Measurements from ENCODE around the gene RNF5.
"Not testable (repeated sequence)": the region's sequence is repeated elsewhere in the genome, so short reads cannot be mapped to it uniquely, and the experiment has no call there.

Gene RNF5

DNA sequence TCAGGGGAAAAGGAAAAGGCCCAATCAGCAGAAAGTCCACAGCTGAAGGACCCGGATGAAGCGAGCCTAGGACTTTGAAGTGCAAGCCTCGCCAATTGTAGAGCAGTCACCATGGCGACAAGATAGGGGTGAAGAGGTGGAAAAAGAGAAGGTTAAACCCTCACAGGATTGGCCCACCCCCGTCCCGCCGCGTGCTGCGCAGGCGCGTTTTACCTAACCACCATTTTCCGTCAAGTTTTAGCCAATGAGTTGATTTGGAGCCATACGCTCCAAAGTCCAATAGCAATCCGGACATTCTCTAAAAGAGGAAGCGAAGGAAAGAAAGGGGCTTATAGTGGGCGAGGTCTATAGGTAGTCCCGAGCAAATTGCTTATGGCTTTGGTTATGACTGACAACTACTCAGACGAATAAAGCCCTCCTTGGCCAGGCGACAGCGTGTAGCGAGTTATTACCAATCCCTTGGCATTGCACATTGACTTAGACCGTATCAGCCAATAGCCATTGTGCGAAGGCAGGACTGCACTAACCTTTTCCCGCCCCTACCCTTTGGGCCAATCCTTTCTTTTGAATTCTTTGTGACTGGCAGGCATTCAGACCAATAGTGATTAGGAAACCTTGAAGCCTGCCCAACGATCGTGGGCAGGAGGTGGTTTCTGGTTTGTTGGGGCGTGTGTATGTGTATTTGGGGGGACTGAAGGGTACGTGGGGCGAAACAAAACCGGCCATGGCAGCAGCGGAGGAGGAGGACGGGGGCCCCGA, at the start of gene RNF5:
TSS of gene RNF5 (plus strand) at position 618 of the 759 bp plus-strand sequence. CDS start at position 725, 107 bp downstream.
- no peaks in the 10 kb centered on the region for H3K9me3 Mint-ChIP-seq
- peak; percentile 93 to 96 for DNase-seq
- ATAC-seq = peak; percentile 89
- H3K4me3 Mint-ChIP-seq = peak within 1 kb of the TSS; percentile 86 to 94
- peak within 1 kb of the TSS; percentile 96 to 98 for H3K27ac Mint-ChIP-seq
- no peaks in the 10 kb centered on the region for H3K27me3 Mint-ChIP-seq
- H3K4me1 Mint-ChIP-seq = peaks cover 76% of the 10 kb centered on the region

GRCh38 chr6:32128751-32129296, 49.4 kb upstream of the RNF5 start:
- H3K4me3 Mint-ChIP-seq = peak overlapping the region; percentile 99 to 100
- DNase-seq (no peak), ATAC-seq (no peak)
- H3K4me1 Mint-ChIP-seq = peaks cover 53% of the 10 kb centered on the region
- no peaks in the 10 kb centered on the region for H3K27me3 Mint-ChIP-seq
- H3K9me3 Mint-ChIP-seq = no peaks in the 10 kb centered on the region
- peak overlapping the region; percentile 27 to 99 for H3K27ac Mint-ChIP-seq

- no peak for ATAC-seq
- no peaks in the 10 kb centered on the region for H3K27me3 Mint-ChIP-seq
- H3K9me3 Mint-ChIP-seq = no peaks in the 10 kb centered on the region
- no peak for DNase-seq
- H3K4me3 Mint-ChIP-seq = peak overlapping the region; percentile 99 to 100
- peak overlapping the region; percentile 89 to 90 for H3K27ac Mint-ChIP-seq
- peaks cover 47% of the 10 kb centered on the region for H3K4me1 Mint-ChIP-seq
Observed at GRCh38 chr6:32129297-32130088, 48.7 kb upstream of the RNF5 start.

- H3K4me3 Mint-ChIP-seq = peak overlapping the region in 1 of 2 donors; percentile 60
- H3K9me3 Mint-ChIP-seq = no peaks in the 10 kb centered on the region
- peaks cover 37% of the 10 kb centered on the region for H3K4me1 Mint-ChIP-seq
- DNase-seq (no peak), ATAC-seq (no peak)
- no peak overlapping the region for H3K27ac Mint-ChIP-seq
- no peaks in the 10 kb centered on the region for H3K27me3 Mint-ChIP-seq
Observed at GRCh38 chr6:32131439-32131948, 46.7 kb upstream of the RNF5 start.

DNA sequence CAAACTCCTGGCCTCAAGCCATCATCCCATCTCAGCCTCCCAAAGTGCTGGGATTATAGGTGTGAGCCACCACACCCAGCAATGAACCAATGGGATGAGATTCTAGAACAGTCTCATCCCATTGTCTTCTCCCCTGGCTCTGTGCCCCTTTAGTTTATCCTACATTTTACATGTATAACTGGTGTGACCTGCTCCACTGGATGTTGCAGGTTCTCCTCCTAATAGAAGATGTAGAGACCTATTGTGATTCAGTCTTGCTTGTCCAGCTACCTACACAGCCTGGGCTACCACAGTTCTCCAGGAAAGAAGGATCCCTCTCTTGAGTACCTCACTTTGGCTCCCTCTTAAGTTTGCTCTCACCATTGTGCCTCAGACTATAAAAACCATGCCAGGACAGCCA, 46.1 kb upstream of the RNF5 start:
- H3K4me3 Mint-ChIP-seq = no peak overlapping the region
- H3K4me1 Mint-ChIP-seq = peaks cover 31% of the 10 kb centered on the region
- no peaks in the 10 kb centered on the region for H3K27me3 Mint-ChIP-seq
- H3K9me3 Mint-ChIP-seq = no peaks in the 10 kb centered on the region
- no peak for DNase-seq
- H3K27ac Mint-ChIP-seq = no peak overlapping the region
- ATAC-seq = no peak

- no peak overlapping the region for H3K27ac Mint-ChIP-seq
- no peak overlapping the region for H3K4me3 Mint-ChIP-seq
- H3K9me3 Mint-ChIP-seq = no peaks in the 10 kb centered on the region
- ATAC-seq (no peak), DNase-seq (no peak)
- H3K4me1 Mint-ChIP-seq = peaks cover 18% of the 10 kb centered on the region
- H3K27me3 Mint-ChIP-seq = no peaks in the 10 kb centered on the region
Observed at GRCh38 chr6:32133786-32134185, 44.4 kb upstream of the RNF5 start.

DNA sequence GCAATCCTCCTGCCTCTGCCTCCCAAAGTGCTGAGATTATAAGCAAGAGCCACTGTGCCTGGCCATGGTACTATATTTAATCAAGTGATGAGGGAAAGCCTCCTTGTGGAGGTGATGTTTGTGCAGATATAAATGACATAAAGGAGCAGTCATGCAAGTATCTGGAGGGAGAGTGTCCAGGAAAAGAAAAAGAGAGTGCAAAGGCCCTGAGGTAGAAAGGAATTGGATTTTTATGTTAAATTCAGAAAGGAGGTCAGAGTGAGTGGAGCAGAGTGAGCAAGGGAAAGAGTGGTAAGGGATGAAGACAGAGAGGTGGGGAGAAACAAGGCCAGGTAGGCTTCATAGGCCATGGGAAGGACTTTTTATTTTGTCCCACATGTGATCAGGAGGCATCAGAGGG, 40.8 kb upstream of the RNF5 start:
- ATAC-seq (no peak), DNase-seq (no peak)
- no peak overlapping the region for H3K27ac Mint-ChIP-seq
- H3K9me3 Mint-ChIP-seq = no peaks in the 10 kb centered on the region
- no peaks in the 10 kb centered on the region for H3K27me3 Mint-ChIP-seq
- H3K4me3 Mint-ChIP-seq = no peak overlapping the region
- H3K4me1 Mint-ChIP-seq = no peaks in the 10 kb centered on the region

DNA sequence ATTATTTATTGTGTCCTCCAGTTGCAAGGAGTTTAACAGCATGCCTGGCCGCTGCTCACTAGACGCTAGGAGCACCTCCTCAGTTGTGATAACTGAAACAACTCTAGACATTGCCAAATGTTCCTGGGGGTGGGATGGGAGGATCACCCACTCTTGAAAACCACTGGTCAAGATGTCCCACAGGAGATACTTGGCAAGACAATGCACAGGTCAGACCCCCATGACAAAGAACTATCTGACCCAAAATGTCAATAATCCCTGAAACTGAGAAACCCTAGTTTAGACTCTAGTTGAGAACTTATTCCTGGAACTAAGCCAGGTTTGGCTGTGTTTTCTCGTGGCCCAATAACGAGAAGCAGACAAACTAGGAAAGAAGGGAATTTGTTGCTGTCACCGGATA, 38.6 kb upstream of the RNF5 start:
- Mint-ChIP-seq H3K4me1 (no peaks in the 10 kb centered on the region), H3K27me3 (no peaks in the 10 kb centered on the region), H3K9me3 (no peaks in the 10 kb centered on the region), H3K27ac (no peak overlapping the region), H3K4me3 (no peak overlapping the region)
- ATAC-seq (no peak), DNase-seq (no peak)

DNA sequence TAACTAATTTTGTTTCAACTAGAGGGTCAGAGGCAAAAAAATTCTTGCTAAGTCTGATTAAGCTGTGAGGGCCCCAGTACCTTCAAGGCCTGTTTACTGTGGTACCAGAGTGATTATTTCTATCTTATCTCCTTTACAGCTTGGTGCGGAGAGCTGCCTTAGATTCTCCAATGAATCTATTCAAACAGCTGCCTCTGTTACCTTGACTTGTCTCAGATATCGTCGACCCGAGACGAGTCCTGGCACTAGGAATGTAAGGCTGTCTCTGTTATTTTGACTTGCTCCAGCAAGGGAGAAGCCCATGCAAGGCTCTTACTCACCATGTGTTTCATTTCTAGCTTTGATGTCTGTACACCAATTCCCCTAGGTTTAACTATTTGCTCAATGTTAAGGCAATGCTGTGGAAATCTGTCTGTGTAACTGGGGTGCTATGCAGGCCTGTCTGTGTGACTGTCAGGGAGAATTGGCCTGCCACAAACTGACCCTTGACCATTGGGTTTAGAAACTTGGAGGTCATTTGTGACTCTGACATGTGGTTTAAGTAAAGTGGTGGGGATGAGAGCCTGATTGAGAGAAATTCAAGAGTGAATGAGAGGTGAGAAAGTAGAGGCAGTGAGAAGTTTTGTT, 37.7 kb upstream of the RNF5 start:
- Mint-ChIP-seq H3K4me1 (no peaks in the 10 kb centered on the region), H3K27ac (no peak overlapping the region), H3K9me3 (no peaks in the 10 kb centered on the region), H3K4me3 (no peak overlapping the region), H3K27me3 (no peaks in the 10 kb centered on the region)
- no peak for ATAC-seq
- DNase-seq = no peak

DNA sequence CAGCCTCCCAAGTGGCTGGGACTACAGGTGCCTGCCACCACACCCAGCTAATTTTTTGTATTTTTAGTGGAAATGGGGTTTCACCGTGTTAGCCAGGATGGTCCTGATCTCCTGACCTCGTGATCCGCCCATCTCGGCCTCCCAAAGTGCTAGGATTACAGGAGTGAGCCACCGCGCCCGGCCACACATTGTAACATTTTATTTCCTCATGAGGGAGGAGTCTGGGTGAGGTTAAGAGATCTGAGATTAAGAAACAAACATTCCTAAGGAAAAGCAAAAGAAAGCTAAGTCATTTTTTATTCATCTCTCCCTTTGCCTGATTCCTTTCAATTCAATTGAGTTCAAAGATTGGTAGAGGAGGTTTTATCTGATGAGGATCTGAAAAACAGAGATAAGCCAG, 34.0 kb upstream of the RNF5 start:
- ATAC-seq, H3K4me3 Mint-ChIP-seq, H3K27ac Mint-ChIP-seq, H3K9me3 Mint-ChIP-seq, DNase-seq: not testable (repeated sequence)
- peaks cover 14% of the 10 kb centered on the region for H3K27me3 Mint-ChIP-seq
- H3K4me1 Mint-ChIP-seq = peaks cover 18% of the 10 kb centered on the region

DNA sequence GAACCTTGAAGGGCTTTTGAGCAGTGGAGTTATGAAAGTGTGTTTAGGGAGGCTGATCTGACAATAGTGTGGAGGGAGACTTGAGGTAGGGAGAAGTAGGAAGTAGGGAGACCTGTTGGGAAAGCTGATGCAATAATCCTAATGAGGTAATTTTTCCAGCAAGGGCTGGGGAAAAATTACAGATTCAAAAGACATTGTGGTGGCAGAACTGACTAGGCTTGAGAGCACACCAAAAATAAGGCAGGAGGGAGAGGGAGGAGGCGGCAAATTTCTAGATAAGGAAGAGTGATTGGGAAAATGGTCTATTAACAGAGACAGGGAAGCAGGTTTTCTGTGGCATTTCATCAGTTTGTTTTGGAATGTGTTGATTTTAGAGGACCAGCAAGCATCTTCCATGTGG, 31.9 kb upstream of the RNF5 start:
- H3K27me3 Mint-ChIP-seq = peaks cover 22% of the 10 kb centered on the region
- DNase-seq = no peak
- H3K27ac Mint-ChIP-seq = no peak overlapping the region
- H3K4me3 Mint-ChIP-seq = no peak overlapping the region
- ATAC-seq = no peak
- H3K9me3 Mint-ChIP-seq = no peaks in the 10 kb centered on the region
- peaks cover 33% of the 10 kb centered on the region for H3K4me1 Mint-ChIP-seq

GRCh38 chr6:32146687-32147086, 31.5 kb upstream of the RNF5 start:
- ATAC-seq = no peak
- Mint-ChIP-seq H3K4me1 (peaks cover 37% of the 10 kb centered on the region), H3K27me3 (peaks cover 22% of the 10 kb centered on the region)

DNA sequence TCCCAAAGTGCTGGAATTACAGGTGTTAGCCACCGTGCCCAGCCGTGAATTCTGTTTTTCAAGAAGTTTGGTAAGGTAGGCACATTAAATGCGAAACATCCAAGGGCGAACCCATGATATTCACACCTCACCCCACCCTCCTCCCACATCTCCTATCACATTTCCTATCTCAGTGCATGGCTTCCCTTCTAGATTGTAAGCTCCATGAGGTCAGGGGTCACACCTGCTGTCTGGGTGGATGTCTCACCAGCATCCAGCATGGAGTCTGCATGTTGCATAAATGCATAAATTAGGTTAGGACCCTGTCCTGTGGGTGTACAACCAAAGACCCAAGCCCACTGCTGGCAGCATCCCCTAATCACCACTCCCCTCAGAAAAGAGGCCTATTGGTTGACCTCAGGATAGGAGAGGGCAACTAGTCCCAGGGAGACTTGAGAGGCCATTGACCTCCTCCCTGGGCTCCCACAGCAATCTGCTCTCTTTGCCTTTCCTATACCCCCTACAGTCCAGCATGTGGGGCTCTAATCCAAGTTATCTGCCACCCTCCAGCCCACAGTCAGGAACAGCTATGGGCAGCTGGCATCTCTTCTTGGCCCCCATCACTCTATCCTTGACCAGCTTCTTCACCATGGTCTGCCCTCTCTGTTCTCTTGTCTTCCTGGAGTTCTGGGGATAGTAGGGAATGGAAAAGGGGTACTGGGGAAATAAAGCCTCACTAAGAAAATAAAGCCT, 30.6 kb upstream of the RNF5 start:
- no peak for DNase-seq
- no peak overlapping the region for H3K27ac Mint-ChIP-seq
- H3K27me3 Mint-ChIP-seq = peaks cover 22% of the 10 kb centered on the region
- H3K4me3 Mint-ChIP-seq = peak overlapping the region; percentile 83 to 89
- H3K9me3 Mint-ChIP-seq = no peaks in the 10 kb centered on the region
- ATAC-seq = no peak
- H3K4me1 Mint-ChIP-seq = peaks cover 45% of the 10 kb centered on the region

More at GRCh38 chr6:32146687-32147086, 31.5 kb upstream of the RNF5 start:
- no peak for DNase-seq
- Mint-ChIP-seq H3K27ac (peak overlapping the region in 1 of 2 donors; percentile 28), H3K9me3 (no peaks in the 10 kb centered on the region), H3K4me3 (no peak overlapping the region)

GRCh38 chr6:32148289-32149091, 29.7 kb upstream of the RNF5 start:
- Mint-ChIP-seq H3K27me3 (peaks cover 22% of the 10 kb centered on the region), H3K4me1 (peaks cover 55% of the 10 kb centered on the region), H3K9me3 (no peaks in the 10 kb centered on the region), H3K4me3 (peak overlapping the region; percentile 83 to 89), H3K27ac (peak overlapping the region; percentile 53 to 77)
- peak; percentile 81 to 86 for DNase-seq
- peak; percentile 79 for ATAC-seq

Measured in stimulated activated naive CD8-positive, alpha-beta T cell treated with anti-CD3 and anti-CD28 coated beads, Interleukin-15, amount 100 ng/mL, for 72 hours (primary cell).